HG03039 (cell line): ENCODE measurements around the gene EXTL2.
"Not testable (repeated sequence)": the region's sequence is repeated elsewhere in the genome, so short reads cannot be mapped to it uniquely, and the experiment has no call there.

Source experiments
- ATAC-seq: cut with Tn5 transposase; IDR thresholded peaks from one replicate; pipeline ENCODE4 v1.9.1; 2021; ENCODE audit warnings: mild to moderate bottlenecking, moderate library complexity; ENCODE audit not compliant: unreplicated experiment

EXTL2 gene

DNA sequence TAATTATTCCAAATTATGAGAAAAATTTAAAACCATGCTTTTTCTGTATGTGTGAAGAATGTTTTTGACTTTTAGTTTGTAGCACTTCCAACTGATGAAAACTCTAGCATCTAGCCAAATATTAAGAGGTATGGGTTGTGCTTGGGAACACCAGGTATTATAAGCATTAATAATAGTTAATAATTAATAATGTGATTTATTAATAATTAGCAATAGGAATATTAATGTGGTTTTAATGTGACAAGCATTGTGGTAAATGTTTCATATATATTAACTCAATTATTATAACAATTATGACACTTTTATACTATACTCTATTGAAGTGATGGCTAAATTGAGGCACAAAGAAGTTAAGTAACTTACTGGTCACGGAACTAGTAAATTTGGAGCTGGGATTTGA is 9.1 kb upstream of the EXTL2 start:
- no peak for ATAC-seq

- ATAC-seq: no peak
These were observed 7.7 kb upstream of the EXTL2 start for GRCh38 chr1:100902365-100902764.

DNA sequence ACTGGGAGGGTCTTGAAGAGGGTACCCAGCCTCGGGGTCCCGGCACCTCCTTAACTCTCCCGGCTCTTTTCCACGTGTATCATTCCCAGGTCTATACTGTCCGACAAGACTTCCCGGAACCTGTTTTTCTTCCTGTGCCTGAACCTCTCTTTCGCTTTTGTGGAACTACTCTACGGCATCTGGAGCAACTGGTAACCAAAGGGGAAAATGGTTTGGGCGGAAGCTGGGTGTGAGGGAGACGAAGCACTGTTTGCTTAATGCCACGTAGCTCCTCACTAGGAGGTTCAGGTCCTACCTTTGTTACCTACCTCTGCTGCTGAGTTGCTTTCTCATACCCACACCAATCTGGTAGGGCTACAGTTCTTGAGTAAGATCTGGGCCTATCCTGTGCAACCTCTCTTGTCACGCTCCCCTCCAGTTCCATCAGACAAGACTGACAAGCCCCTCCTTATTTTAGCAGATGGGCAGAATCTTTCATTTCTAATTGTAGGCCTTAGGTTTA is 1.9 kb upstream of the EXTL2 start:
- ATAC-seq: peak; percentile 31

GRCh38 chr1:100895540-100896480 is 1.2 kb upstream of the EXTL2 start, which contains the start of gene SLC30A7:
Gene SLC30A7 (plus strand): TSS chr1:100896090. CDS start chr1:100896263, 173 bp downstream.
- ATAC-seq: peak; percentile 80

- no peak for ATAC-seq
These were observed 924 bp downstream of the EXTL2 start for GRCh38 chr1:100893718-100894117.

GRCh38 chr1:100892554-100892953 is 2.1 kb downstream of the EXTL2 start:
- ATAC-seq: no peak

GRCh38 chr1:100891380-100891779 is 3.3 kb downstream of the EXTL2 start:
- no peak for ATAC-seq

GRCh38 chr1:100889869-100890482 is 4.7 kb downstream of the EXTL2 start:
- not testable (repeated sequence) for ATAC-seq

- not testable (repeated sequence) for ATAC-seq
These were observed 5.6 kb downstream of the EXTL2 start for GRCh38 chr1:100889007-100889406.

GRCh38 chr1:100883963-100884362 is 10.7 kb downstream of the EXTL2 start:
- no peak for ATAC-seq

DNA sequence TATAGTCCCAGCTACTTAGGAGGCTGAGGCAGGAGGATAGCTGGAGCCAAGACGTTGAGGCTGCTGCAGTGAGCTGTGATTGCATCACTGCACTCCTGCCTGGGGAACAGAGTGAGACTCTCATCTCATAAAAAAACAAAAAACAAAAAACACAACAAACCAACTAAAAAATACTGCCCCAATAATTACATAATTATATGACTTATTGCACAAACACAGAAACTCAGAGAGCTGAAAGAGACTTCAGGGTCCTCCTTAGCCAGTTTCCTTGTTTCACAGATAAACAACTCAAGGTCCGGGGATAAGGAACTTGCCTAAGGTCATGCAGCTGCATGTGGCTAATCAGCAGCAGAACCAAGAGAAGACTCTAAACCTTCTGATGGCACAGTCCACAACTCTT is 11.9 kb downstream of the EXTL2 start:
- ATAC-seq: no peak

GRCh38 chr1:100881687-100882086 is 13.0 kb downstream of the EXTL2 start:
- no peak for ATAC-seq

DNA sequence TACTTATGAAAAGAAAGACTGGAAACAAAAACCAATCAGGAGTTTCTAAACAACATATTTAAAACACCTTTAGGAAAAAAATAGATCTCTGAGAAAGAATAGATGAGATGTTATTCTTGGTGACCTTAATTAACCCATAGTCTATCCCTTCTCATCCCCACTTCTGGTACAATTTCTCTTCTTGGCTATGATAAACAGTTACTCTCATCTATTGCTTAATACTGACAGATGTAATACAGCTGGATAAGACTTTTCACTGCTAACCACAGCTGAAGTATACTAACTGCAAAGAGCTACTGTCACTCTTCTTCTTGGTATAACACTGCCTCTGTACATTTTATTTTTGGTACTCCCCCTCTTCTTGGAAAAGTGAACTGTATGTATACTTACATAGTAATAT is 15.2 kb downstream of the EXTL2 start:
- no peak for ATAC-seq

DNA sequence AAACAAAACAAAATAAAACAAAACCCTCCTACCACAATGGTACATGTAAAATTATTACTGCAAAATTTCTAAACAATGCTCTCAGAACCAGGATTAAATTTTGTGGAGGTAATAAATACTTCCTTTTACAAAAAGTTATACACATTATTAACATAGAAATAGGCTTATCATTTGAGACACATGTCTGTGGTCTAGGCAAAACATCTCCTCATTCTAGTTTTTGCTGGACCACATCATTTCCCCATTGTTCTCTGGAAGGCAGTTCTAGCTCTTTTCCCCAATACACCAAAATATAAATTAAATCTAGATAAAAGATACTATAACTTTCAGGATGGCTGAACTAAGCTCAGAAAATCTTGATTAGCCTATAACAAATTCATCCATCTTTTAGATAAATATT is 18.4 kb downstream of the EXTL2 start:
- ATAC-seq: no peak

DNA sequence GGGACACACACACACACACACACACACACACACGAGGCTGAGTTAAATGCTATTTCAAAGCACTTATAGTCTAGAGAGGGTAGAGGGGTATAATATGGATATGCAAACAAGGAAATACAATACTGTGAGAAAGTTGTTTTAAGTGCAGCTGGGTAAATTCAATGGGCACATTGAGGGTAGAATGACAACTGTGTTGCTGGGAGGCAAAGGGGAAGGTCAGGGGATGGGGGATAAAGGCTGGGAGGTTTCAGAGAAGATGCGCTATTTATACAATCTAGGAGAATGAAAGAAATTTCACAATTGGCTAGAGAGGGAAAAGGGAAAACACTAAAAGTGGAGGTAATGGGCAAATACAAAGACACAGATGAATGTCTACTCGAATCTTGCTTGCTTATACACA is 19.4 kb downstream of the EXTL2 start:
- no peak for ATAC-seq

GRCh38 chr1:100874433-100874832 is 20.2 kb downstream of the EXTL2 start:
- no peak for ATAC-seq

- no peak for ATAC-seq
These were observed 24.6 kb downstream of the EXTL2 start for GRCh38 chr1:100869996-100870395.

DNA sequence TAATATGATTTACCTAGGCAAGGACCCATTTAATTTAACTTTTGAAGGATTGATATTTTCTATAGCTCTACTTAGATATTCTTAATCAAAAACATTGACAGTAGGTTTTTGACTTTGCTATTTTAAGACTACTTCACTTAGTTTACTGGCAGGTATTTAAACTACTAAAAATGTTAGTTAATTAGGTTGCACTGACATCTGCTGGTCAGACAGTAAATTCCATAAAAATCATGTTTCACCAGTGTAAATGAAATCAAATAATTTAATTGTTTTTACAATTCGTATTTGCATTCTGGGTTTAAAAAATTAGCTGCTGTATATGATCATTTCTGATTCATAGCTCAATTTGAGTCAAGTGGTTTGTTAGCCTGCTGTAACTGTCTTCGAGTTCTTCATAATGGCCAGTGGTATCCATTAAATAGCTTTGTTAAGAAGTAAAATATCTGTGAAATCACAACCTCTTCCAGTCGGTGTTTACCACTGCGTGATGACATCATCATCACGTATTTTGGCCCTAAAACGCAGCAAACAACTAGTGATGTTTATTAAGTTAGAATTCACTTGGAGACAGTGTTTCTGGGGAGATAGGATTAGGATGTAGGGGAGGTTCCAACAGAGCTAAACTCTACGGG is 26.2 kb downstream of the EXTL2 start:
- no peak for ATAC-seq

- no peak for ATAC-seq
These were observed 27.8 kb downstream of the EXTL2 start for GRCh38 chr1:100866901-100867206.

GRCh38 chr1:100866041-100866900 is 28.4 kb downstream of the EXTL2 start:
- peak; percentile 46 for ATAC-seq

DNA sequence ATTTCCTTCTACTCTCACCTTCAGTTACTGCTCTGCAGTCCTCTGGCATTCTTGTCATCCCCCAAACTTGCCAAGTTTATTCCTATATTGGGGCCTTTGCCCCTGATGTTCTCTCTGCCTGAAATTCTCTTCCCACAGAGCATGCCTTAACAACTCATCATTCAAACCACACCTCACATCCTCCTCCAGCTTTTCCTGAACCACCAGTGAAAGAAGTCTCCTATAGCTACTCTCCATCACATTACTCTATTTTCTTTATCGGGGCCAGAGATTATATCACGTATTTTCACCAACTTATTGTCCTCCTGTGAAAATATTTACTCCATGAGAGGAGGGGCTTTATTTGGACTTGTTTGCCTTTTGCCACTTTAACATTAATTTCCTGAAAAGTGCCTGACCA is 32.1 kb downstream of the EXTL2 start:
- ATAC-seq: no peak
